ENCODE results near the gene TMPRSS11A. TPM values are rescaled to one million over a fixed set of nuclear protein-coding genes. Genes with fewer than 3 reads are reported as not detected.

The TMPRSS11A gene
- polyA plus RNA-seq, 1 donor (not counting 4 experiments of a cell fraction or from before 2014, with no cell fraction given), result 0.03 TPM

DNA sequence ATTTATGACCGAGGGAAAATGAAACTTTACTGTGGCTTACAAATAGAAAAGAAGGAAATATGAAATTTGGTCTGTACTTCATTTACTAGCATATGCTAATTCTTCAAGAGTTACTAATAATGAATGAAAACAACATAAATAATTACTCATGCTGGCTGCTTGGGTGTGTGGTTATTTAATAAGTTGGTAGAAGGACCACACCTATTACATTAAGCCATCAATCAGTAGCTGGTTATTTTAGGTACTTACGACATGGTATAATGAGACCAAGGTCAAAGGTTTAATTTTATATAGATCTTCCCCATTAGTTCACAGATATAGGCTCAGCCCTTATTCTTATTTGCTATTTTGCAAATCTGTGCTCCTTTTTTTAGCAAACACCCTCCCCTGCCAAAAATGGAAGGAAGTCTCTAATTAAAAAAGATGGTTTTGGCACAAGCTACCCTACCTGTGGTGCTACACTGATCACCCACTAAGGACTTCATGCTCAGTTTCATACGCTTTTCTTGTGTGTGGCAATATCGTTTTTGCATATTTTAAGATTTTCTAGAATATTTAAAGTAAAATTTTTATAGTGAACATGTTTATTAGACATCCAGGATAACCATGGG, 93.6 kb downstream of the TMPRSS11A start:
- peaks cover 12% of the 10 kb centered on the region for H3K4me1 ChIP-seq (ENCODE audit: control insufficient read depth, extremely low read depth, insufficient read depth, low read length)
- no peak for FAIRE-seq
- no peaks in the 10 kb centered on the region for H3K79me2 ChIP-seq (ENCODE audit: control insufficient read depth, insufficient read depth, low read length)
- H4K20me1 ChIP-seq (ENCODE audit: control insufficient read depth, extremely low read depth, insufficient read depth, low read length), result no peaks in the 10 kb centered on the region
- H3K9ac ChIP-seq (ENCODE audit: control insufficient read depth, extremely low read depth, insufficient read depth, low read length), result no peak overlapping the region
- H3K9me1 ChIP-seq (ENCODE audit: control insufficient read depth, extremely low read depth, insufficient read depth, low read length), result no peaks in the 10 kb centered on the region
- TF ChIP-seq EZH2 (IDR thresholded peaks at IDR 0.05; ENCODE audit: low read length), result no peak
- TF ChIP-seq, protein P1, sequence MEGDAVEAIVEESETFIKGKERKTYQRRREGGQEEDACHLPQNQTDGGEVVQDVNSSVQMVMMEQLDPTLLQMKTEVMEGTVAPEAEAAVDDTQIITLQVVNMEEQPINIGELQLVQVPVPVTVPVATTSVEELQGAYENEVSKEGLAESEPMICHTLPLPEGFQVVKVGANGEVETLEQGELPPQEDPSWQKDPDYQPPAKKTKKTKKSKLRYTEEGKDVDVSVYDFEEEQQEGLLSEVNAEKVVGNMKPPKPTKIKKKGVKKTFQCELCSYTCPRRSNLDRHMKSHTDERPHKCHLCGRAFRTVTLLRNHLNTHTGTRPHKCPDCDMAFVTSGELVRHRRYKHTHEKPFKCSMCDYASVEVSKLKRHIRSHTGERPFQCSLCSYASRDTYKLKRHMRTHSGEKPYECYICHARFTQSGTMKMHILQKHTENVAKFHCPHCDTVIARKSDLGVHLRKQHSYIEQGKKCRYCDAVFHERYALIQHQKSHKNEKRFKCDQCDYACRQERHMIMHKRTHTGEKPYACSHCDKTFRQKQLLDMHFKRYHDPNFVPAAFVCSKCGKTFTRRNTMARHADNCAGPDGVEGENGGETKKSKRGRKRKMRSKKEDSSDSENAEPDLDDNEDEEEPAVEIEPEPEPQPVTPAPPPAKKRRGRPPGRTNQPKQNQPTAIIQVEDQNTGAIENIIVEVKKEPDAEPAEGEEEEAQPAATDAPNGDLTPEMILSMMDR (optimal IDR thresholded peaks at IDR 0.05 in 1 of 3, IDR thresholded peaks at IDR 0.05 in 1 of 3, conservative IDR thresholded peaks at IDR 0.05 in 1 of 3; ENCODE audit: extremely low read depth in 1 of 3, insufficient read depth in 2 of 3, low read length in 3 of 3), result no peak
- H3K27ac ChIP-seq (ENCODE audit: control insufficient read depth, insufficient read depth, low read length), result no peak overlapping the region
- H3K9me3 ChIP-seq (ENCODE audit: control insufficient read depth, low read depth, low read length), result no peaks in the 10 kb centered on the region
- DNase-seq (ENCODE audit: low read depth, low spot score), result no peak
- no peak overlapping the region for H3K4me2 ChIP-seq (ENCODE audit: control insufficient read depth, extremely low read depth, insufficient read depth, low read depth, low read length)
- H3K36me3 ChIP-seq (ENCODE audit: control insufficient read depth in 2 of 2, extremely low read depth in 1 of 2, insufficient read depth in 2 of 2, low read length in 2 of 2), result no peaks in the 10 kb centered on the region
- no peaks in the 10 kb centered on the region for H3K27me3 ChIP-seq (ENCODE audit: control insufficient read depth, extremely low read depth, insufficient read depth, low read length)
- dilution Hi-C loops (cut with MboI; ENCODE audit: extremely low pct_ligation_motif_present, low sequenced_read_pairs), result no loop called here
- H2AFZ ChIP-seq (ENCODE audit: control insufficient read depth, low read length), result no peak overlapping the region
- no peak overlapping the region for H3K4me3 ChIP-seq (ENCODE audit: control insufficient read depth in 2 of 3, extremely low read depth in 1 of 3, insufficient read depth in 2 of 3, low read depth in 1 of 3, low read length in 3 of 3)

DNA sequence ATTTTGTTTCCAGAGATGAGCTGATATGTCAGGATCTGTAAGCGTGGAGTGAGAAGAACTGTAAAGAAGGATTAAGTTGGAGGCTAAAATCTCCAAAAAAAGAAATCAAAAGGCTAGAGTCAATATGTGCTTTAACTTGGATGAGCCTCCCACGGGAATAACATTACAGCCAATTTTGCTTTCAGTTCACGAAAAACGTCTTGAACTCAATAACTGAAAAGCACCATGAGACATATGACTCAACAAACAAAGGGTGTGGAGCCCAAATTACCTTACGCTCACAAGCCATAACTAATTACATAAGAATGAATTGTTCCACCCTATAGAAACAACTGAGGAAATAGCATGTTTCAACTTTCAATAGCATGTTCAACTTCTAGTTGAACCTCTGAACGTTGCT, 101.8 kb downstream of the TMPRSS11A start:
- FAIRE-seq (peak; percentile 79), DNase-seq (ENCODE audit: low read depth, low spot score) (peak; percentile 32)
- Histone ChIP-seq H3K9me1 (ENCODE audit: control insufficient read depth, extremely low read depth, insufficient read depth, low read length) (no peaks in the 10 kb centered on the region), H3K9ac (ENCODE audit: control insufficient read depth, extremely low read depth, insufficient read depth, low read length) (peak overlapping the region; percentile 50), H3K4me2 (ENCODE audit: control insufficient read depth, extremely low read depth, insufficient read depth, low read depth, low read length) (peak overlapping the region; percentile 88), H3K27me3 (ENCODE audit: control insufficient read depth, extremely low read depth, insufficient read depth, low read length) (no peaks in the 10 kb centered on the region), H4K20me1 (ENCODE audit: control insufficient read depth, extremely low read depth, insufficient read depth, low read length) (no peaks in the 10 kb centered on the region), H3K4me1 (ENCODE audit: control insufficient read depth, extremely low read depth, insufficient read depth, low read length) (peaks cover 12% of the 10 kb centered on the region), H3K4me3 (ENCODE audit: control insufficient read depth in 2 of 3, extremely low read depth in 1 of 3, insufficient read depth in 2 of 3, low read depth in 1 of 3, low read length in 3 of 3) (peak overlapping the region in 1 of 3 experiments; percentile 50), H3K36me3 (ENCODE audit: control insufficient read depth in 2 of 2, extremely low read depth in 1 of 2, insufficient read depth in 2 of 2, low read length in 2 of 2) (no peaks in the 10 kb centered on the region), H3K9me3 (ENCODE audit: control insufficient read depth, low read depth, low read length) (no peaks in the 10 kb centered on the region), H2AFZ (ENCODE audit: control insufficient read depth, low read length) (peak overlapping the region; percentile 80), H3K27ac (ENCODE audit: control insufficient read depth, insufficient read depth, low read length) (peak overlapping the region; percentile 68), H3K79me2 (ENCODE audit: control insufficient read depth, insufficient read depth, low read length) (no peaks in the 10 kb centered on the region)
- TF ChIP-seq, protein P1 (optimal IDR thresholded peaks at IDR 0.05 in 1 of 3, IDR thresholded peaks at IDR 0.05 in 1 of 3, conservative IDR thresholded peaks at IDR 0.05 in 1 of 3; ENCODE audit: extremely low read depth in 1 of 3, insufficient read depth in 2 of 3, low read length in 3 of 3), result no peak
- TF ChIP-seq EZH2 (IDR thresholded peaks at IDR 0.05; ENCODE audit: low read length), result no peak
- dilution Hi-C loops (cut with MboI; ENCODE audit: extremely low pct_ligation_motif_present, low sequenced_read_pairs), result no loop called here

Small RNAs within 50 kb of the gene (small RNA-seq; reads per million reads assigned to genes)
- 0.20 to 0.75 (median 0.33) reads per million in 3 experiments for gene RNU6-95P (ENCODE audit: insufficient read length in 3 of 3, low read depth in 3 of 3, low replicate concordance in 1 of 3)

Other genes with a start within 250 kb of the TMPRSS11A start
- 0.17 to 0.45 TPM (median 0.24 TPM) in 3 replicates for gene GNRHR, start 209.1 kb downstream of the TMPRSS11A start, polyA plus RNA-seq
- gene TMPRSS11D, start 79.5 kb downstream of the TMPRSS11A start, polyA plus RNA-seq, result 0.26 to 0.73 TPM (median 0.28 TPM) in 3 replicates
- 0.56 to 3.1 TPM (median 1.2 TPM) in 3 replicates for gene TMPRSS11F, start 166.4 kb upstream of the TMPRSS11A start, polyA plus RNA-seq

Measured in keratinocyte (primary cell).